ENCODE results near the gene MYNN. TPM values are rescaled to one million over a fixed set of nuclear protein-coding genes. Genes with fewer than 3 reads are reported as not detected.
"Not testable (repeated sequence)": the region's sequence is repeated elsewhere in the genome, so short reads cannot be mapped to it uniquely, and the experiment has no call there.

The MYNN gene
- total RNA-seq (10 to 100 TPM; 15.1 to 20.3 (median 17.6) TPM), total RNA-seq (38.1 to 74.9 (median 54.2) reads per million in 29 experiments)
- 27.1 TPM for total RNA-seq (2013)

- Histone ChIP-seq H3K4me1 (ENCODE audit: control insufficient read depth in 1 of 2, extremely low read depth in 1 of 2, insufficient read depth in 2 of 2, low read length in 2 of 2) (peaks cover 12 to 22% of the 10 kb centered on the region in 2 experiments), H3K36me3 (ENCODE audit: control insufficient read depth in 2 of 2, extremely low read depth in 1 of 2, insufficient read depth in 1 of 2, low read length in 1 of 2) (peaks cover 0 to 26% of the 10 kb centered on the region in 2 donors), H3K27ac (ENCODE audit: low read length) (peak within 1 kb of the TSS; percentile 97), H3K4me3 (ENCODE audit: control insufficient read depth in 1 of 2, extremely low read depth in 1 of 2, low read length in 1 of 2) (peak within 1 kb of the TSS; percentile 81 to 99), H3K9me3 (no peaks in the 10 kb centered on the region), H3K27me3 (replicated peaks in 1 of 2; ENCODE audit: control insufficient read depth in 2 of 2, extremely low read depth in 1 of 2, insufficient read depth in 2 of 2, low read length in 1 of 2) (no peaks in the 10 kb centered on the region)
- CTCF ChIA-PET, result interaction anchor here (0.5 to 2.4 kb wide), 8 partner anchors 10 to 624 kb away, joined by 3 to 10 read pairs (median 6); partner anchors contain the start of gene SEC62 (in 1 of the 2)
- H3K4me1 Mint-ChIP-seq, result peaks cover 43 to 62% (median 46%) of the 10 kb centered on the region in 3 donors
- peaks cover 0 to 3% (median 0%) of the 10 kb centered on the region in 3 donors for H3K9me3 Mint-ChIP-seq
- under 1% methylated on average over 54 of the region's 61 CpGs for WGBS (ENCODE audit: insufficient coverage)
- POLR2A ChIA-PET, result interaction anchor here (0.6 to 2.5 kb wide), 10 partner anchors 9 to 629 kb away, joined by 3 to 32 read pairs (median 4); partner anchors contain the start of genes SKIL (in 1 of the 2) and TERC (in 1 of the 2)
- peak within 1 kb of the TSS; percentile 98 to 99 for H3K27ac Mint-ChIP-seq
- no peaks in the 10 kb centered on the region for H3K27me3 Mint-ChIP-seq
- DNase-seq (peak; percentile 82 to 96 (median 90)), ATAC-seq (replicated peaks in 1 of 4) (peak; percentile 84 to 92 (median 86))
- peaks cover 18% of the 10 kb centered on the region for H3K36me3 Mint-ChIP-seq
- peak within 1 kb of the TSS; percentile 98 to 99 (median 99) for H3K4me3 Mint-ChIP-seq
These were observed at the start of gene MYNN for GRCh38 chr3:169772897-169773816. Gene MYNN (plus strand): TSS chr3:169773396. CDS start chr3:169774296, 900 bp downstream.

- H3K4me1 ChIP-seq (ENCODE audit: control insufficient read depth in 1 of 2, extremely low read depth in 1 of 2, insufficient read depth in 2 of 2, low read length in 2 of 2); H3K36me3 ChIP-seq (ENCODE audit: control insufficient read depth in 2 of 2, extremely low read depth in 1 of 2, insufficient read depth in 1 of 2, low read length in 1 of 2); H3K4me1 Mint-ChIP-seq; H3K4me3 ChIP-seq (ENCODE audit: control insufficient read depth in 1 of 2, extremely low read depth in 1 of 2, low read length in 1 of 2); H3K36me3 Mint-ChIP-seq; DNase-seq; H3K27ac Mint-ChIP-seq; H3K4me3 Mint-ChIP-seq; ATAC-seq (replicated peaks in 1 of 4); H3K9me3 ChIP-seq; H3K27ac ChIP-seq (ENCODE audit: low read length): not testable (repeated sequence)
- POLR2A ChIA-PET, result interaction anchor here in 1 of 2 donors (0.6 kb wide), 1 partner anchor 22 kb away, joined by 3 read pairs; no protein-coding TSS in a partner anchor
- peaks cover 0 to 11% of the 10 kb centered on the region in 2 experiments for H3K27me3 ChIP-seq (replicated peaks in 1 of 2; ENCODE audit: control insufficient read depth in 2 of 2, extremely low read depth in 1 of 2, insufficient read depth in 2 of 2, low read length in 1 of 2)
- Mint-ChIP-seq H3K9me3 (peaks cover 8 to 32% (median 27%) of the 10 kb centered on the region in 3 donors), H3K27me3 (peaks cover 43 to 54% of the 10 kb centered on the region in 2 donors)
- CTCF ChIA-PET, result interaction anchor here in 1 of 2 donors (0.7 kb wide), 1 partner anchor 559 kb away, joined by 3 read pairs; no protein-coding TSS in a partner anchor
These were observed 41.3 kb upstream of the MYNN start for GRCh38 chr3:169731857-169732256.

- no peaks in the 10 kb centered on the region for H3K4me1 Mint-ChIP-seq
- H3K4me3 Mint-ChIP-seq, result no peak overlapping the region
- no peaks in the 10 kb centered on the region for H3K36me3 ChIP-seq (ENCODE audit: control insufficient read depth in 2 of 2, extremely low read depth in 1 of 2, insufficient read depth in 1 of 2, low read length in 1 of 2)
- no peaks in the 10 kb centered on the region for H3K27me3 ChIP-seq (replicated peaks in 1 of 2; ENCODE audit: control insufficient read depth in 2 of 2, extremely low read depth in 1 of 2, insufficient read depth in 2 of 2, low read length in 1 of 2)
- DNase-seq (no peak), ATAC-seq (replicated peaks in 1 of 4) (no peak)
- H3K9me3 Mint-ChIP-seq, result peaks cover 3 to 11% (median 9%) of the 10 kb centered on the region in 3 donors
- CTCF ChIA-PET, result no interaction called here
- no peaks in the 10 kb centered on the region for H3K36me3 Mint-ChIP-seq
- no peaks in the 10 kb centered on the region for H3K4me1 ChIP-seq (ENCODE audit: control insufficient read depth in 1 of 2, extremely low read depth in 1 of 2, insufficient read depth in 2 of 2, low read length in 2 of 2)
- peaks cover 8 to 15% of the 10 kb centered on the region in 2 donors for H3K27me3 Mint-ChIP-seq
- H3K9me3 ChIP-seq, result no peaks in the 10 kb centered on the region
- no peak overlapping the region for H3K27ac ChIP-seq (ENCODE audit: low read length)
- POLR2A ChIA-PET, result interaction anchor here in 1 of 2 donors (0.6 kb wide), 1 partner anchor 644 kb away, joined by 3 read pairs; no protein-coding TSS in a partner anchor
- H3K4me3 ChIP-seq (ENCODE audit: control insufficient read depth in 1 of 2, extremely low read depth in 1 of 2, low read length in 1 of 2), result no peak overlapping the region
- no CpG with 5 or more reads among the region's 2 CpGs for WGBS (ENCODE audit: insufficient coverage)
- H3K27ac Mint-ChIP-seq, result no peak overlapping the region
These were observed 34.1 kb upstream of the MYNN start for GRCh38 chr3:169739067-169739466.

- H3K27me3 ChIP-seq (replicated peaks in 1 of 2; ENCODE audit: control insufficient read depth in 2 of 2, extremely low read depth in 1 of 2, insufficient read depth in 2 of 2, low read length in 1 of 2), result peaks cover 0 to 3% of the 10 kb centered on the region in 2 experiments
These were observed 28.7 kb upstream of the MYNN start for GRCh38 chr3:169744366-169745054.

GRCh38 chr3:169746924-169747323 lies 26.3 kb upstream of the MYNN start:
- Histone ChIP-seq H3K36me3 (ENCODE audit: control insufficient read depth in 2 of 2, extremely low read depth in 1 of 2, insufficient read depth in 1 of 2, low read length in 1 of 2) (no peaks in the 10 kb centered on the region), H3K9me3 (no peaks in the 10 kb centered on the region), H3K4me1 (ENCODE audit: control insufficient read depth in 1 of 2, extremely low read depth in 1 of 2, insufficient read depth in 2 of 2, low read length in 2 of 2) (no peaks in the 10 kb centered on the region), H3K27me3 (replicated peaks in 1 of 2; ENCODE audit: control insufficient read depth in 2 of 2, extremely low read depth in 1 of 2, insufficient read depth in 2 of 2, low read length in 1 of 2) (peaks cover 0 to 6% of the 10 kb centered on the region in 2 experiments), H3K27ac (ENCODE audit: low read length) (no peak overlapping the region), H3K4me3 (ENCODE audit: control insufficient read depth in 1 of 2, extremely low read depth in 1 of 2, low read length in 1 of 2) (no peak overlapping the region)
- Mint-ChIP-seq H3K4me1 (peaks cover 0 to 9% (median 6%) of the 10 kb centered on the region in 3 donors), H3K4me3 (no peak overlapping the region), H3K27me3 (peaks cover 32 to 34% of the 10 kb centered on the region in 2 donors), H3K36me3 (no peaks in the 10 kb centered on the region), H3K27ac (no peak overlapping the region), H3K9me3 (no peaks in the 10 kb centered on the region)
- no peak for DNase-seq
- ChIA-PET CTCF (no interaction called here), POLR2A (no interaction called here)
- WGBS (ENCODE audit: insufficient coverage), result no CpG with 5 or more reads among the region's 6 CpGs
- no peak for ATAC-seq (replicated peaks in 1 of 4)

More at GRCh38 chr3:169744366-169745054, 28.7 kb upstream of the MYNN start:
- ChIA-PET CTCF (interaction anchor here (0.5 to 1.0 kb wide), 6 partner anchors 82 to 1736 kb away, joined by 3 to 6 read pairs (median 3); no protein-coding TSS in a partner anchor), POLR2A (no interaction called here)
- Histone ChIP-seq H3K9me3 (no peaks in the 10 kb centered on the region), H3K4me3 (ENCODE audit: control insufficient read depth in 1 of 2, extremely low read depth in 1 of 2, low read length in 1 of 2) (no peak overlapping the region), H3K36me3 (ENCODE audit: control insufficient read depth in 2 of 2, extremely low read depth in 1 of 2, insufficient read depth in 1 of 2, low read length in 1 of 2) (no peaks in the 10 kb centered on the region), H3K27ac (ENCODE audit: low read length) (no peak overlapping the region), H3K4me1 (ENCODE audit: control insufficient read depth in 1 of 2, extremely low read depth in 1 of 2, insufficient read depth in 2 of 2, low read length in 2 of 2) (no peaks in the 10 kb centered on the region)
- Mint-ChIP-seq H3K4me3 (no peak overlapping the region), H3K27me3 (peaks cover 32 to 35% of the 10 kb centered on the region in 2 donors), H3K4me1 (peaks cover 0 to 9% (median 6%) of the 10 kb centered on the region in 3 donors), H3K27ac (no peak overlapping the region), H3K36me3 (no peaks in the 10 kb centered on the region), H3K9me3 (no peaks in the 10 kb centered on the region)
- DNase-seq (peak in 1 of 35 experiments; percentile 20), ATAC-seq (replicated peaks in 1 of 4) (no peak)
- WGBS (ENCODE audit: insufficient coverage), result no CpG with 5 or more reads among the region's 1 CpG

- POLR2A ChIA-PET, result no interaction called here
- CTCF ChIA-PET, result no interaction called here
These were observed 24.5 kb upstream of the MYNN start for GRCh38 chr3:169748670-169749069.

More at GRCh38 chr3:169748670-169749069, 24.5 kb upstream of the MYNN start:
- Histone ChIP-seq H3K4me3 (ENCODE audit: control insufficient read depth in 1 of 2, extremely low read depth in 1 of 2, low read length in 1 of 2) (no peak overlapping the region), H3K9me3 (no peaks in the 10 kb centered on the region), H3K27me3 (replicated peaks in 1 of 2; ENCODE audit: control insufficient read depth in 2 of 2, extremely low read depth in 1 of 2, insufficient read depth in 2 of 2, low read length in 1 of 2) (peaks cover 0 to 6% of the 10 kb centered on the region in 2 experiments), H3K27ac (ENCODE audit: low read length) (no peak overlapping the region), H3K4me1 (ENCODE audit: control insufficient read depth in 1 of 2, extremely low read depth in 1 of 2, insufficient read depth in 2 of 2, low read length in 2 of 2) (no peaks in the 10 kb centered on the region), H3K36me3 (ENCODE audit: control insufficient read depth in 2 of 2, extremely low read depth in 1 of 2, insufficient read depth in 1 of 2, low read length in 1 of 2) (no peaks in the 10 kb centered on the region)
- H3K27ac Mint-ChIP-seq, result peak overlapping the region in 1 of 2 donors; percentile 4
- no peak for DNase-seq
- peaks cover 36 to 39% of the 10 kb centered on the region in 2 donors for H3K27me3 Mint-ChIP-seq
- H3K4me1 Mint-ChIP-seq, result peaks cover 0 to 9% (median 6%) of the 10 kb centered on the region in 3 donors
- 0% methylated on average over 2 of the region's 3 CpGs for WGBS (ENCODE audit: insufficient coverage)
- H3K36me3 Mint-ChIP-seq, result no peaks in the 10 kb centered on the region
- no peak overlapping the region for H3K4me3 Mint-ChIP-seq
- no peaks in the 10 kb centered on the region for H3K9me3 Mint-ChIP-seq
- ATAC-seq (replicated peaks in 1 of 4), result peak; percentile 52 to 76 (median 62)
